Colonic mucosa (tissue), 4 donors: ENCODE results near the gene GABRD. TPM values are rescaled to one million over a fixed set of nuclear protein-coding genes. Genes with fewer than 3 reads are reported as not detected.

Source experiments
- DNase-seq: peaks from one replicate; pipeline ENCODE4 v3.0.0-alpha.2; 2020
- H3K27ac ChIP-seq: fragments of 200-600 bp; one replicate; pipeline ENCODE4 v1.8.0; 2021
- H3K27me3 ChIP-seq: fragments of 200-600 bp; one replicate; pipeline ENCODE4 v1.8.0; 2021
- H3K36me3 ChIP-seq: fragments of 200-600 bp; one replicate; pipeline ENCODE4 v1.8.0; 2021
- H3K4me1 ChIP-seq: fragments of 200-600 bp; one replicate; pipeline ENCODE4 v1.8.0; 2021; ENCODE audit warnings: mild to moderate bottlenecking
- H3K4me3 ChIP-seq: fragments of 200-600 bp; one replicate; pipeline ENCODE4 v1.8.0; 2021
- H3K9ac ChIP-seq, 2 donors: one replicate each; pipeline ENCODE4 v1.7.0; 2013; ENCODE audit warnings: control low read depth in 2 of 2, low read depth in 2 of 2, low read length in 2 of 2
- H3K9me3 ChIP-seq: fragments of 200-600 bp; one replicate; pipeline ENCODE4 v1.8.0; 2021
- intact Hi-C: fragments of 100-400 bp; cut with DNase I; formaldehyde crosslinking; loops from one replicate; pipeline ENCODE4 v1.14.1; 2022
- total RNA-seq, 2 donors: library from RNA; stranded (reverse); fragmentation: NEBNext Ultra II Directional in 1 of 2; extraction: Animal tissue kit (Norgen Biotek cat#: 25700) in 1 of 2; gene quantifications; one replicate each; pipeline ENCODE4 v1.2.1, GENCODE V29; 2021
- TF ChIP-seq, protein P1 (sequence below): fragments of 200-600 bp; IDR thresholded peaks from one replicate; pipeline ENCODE4 v1.8.0; 2022; ENCODE audit warnings: antibody characterized with exemption, mild to moderate bottlenecking
- donor health status: healthy.
- donor health status: DM: no; HTN: no; CAD: no.
- donor health status: DM: no; HTN: no; CAD: no.

Gene GABRD
- total RNA-seq, 2 donors from 2014 or later = 0.15 to 0.21 TPM

DNA sequence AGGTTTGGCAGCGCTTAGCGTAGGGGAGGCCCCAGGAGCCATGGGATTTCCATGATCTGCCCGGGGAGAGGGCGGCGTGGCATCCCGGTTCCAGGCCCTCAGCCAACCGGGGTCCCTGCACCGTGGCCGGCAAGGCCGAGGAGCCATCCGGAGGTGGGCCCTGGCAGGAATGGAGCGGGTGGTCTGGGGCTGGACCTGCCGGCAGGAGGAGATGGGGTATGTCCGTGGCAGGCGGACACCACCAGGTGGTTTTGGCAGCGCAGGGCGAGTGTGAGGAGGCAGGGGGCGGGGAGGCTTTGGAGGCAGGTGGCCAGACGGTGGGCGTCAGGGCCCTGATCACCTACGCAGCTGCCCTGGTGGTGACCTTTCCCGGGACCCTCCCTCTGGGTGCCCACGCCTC is 41.4 kb downstream of the GABRD start:
- H3K4me3 ChIP-seq = no peak overlapping the region
- no peak for DNase-seq
- TF ChIP-seq, protein P1, sequence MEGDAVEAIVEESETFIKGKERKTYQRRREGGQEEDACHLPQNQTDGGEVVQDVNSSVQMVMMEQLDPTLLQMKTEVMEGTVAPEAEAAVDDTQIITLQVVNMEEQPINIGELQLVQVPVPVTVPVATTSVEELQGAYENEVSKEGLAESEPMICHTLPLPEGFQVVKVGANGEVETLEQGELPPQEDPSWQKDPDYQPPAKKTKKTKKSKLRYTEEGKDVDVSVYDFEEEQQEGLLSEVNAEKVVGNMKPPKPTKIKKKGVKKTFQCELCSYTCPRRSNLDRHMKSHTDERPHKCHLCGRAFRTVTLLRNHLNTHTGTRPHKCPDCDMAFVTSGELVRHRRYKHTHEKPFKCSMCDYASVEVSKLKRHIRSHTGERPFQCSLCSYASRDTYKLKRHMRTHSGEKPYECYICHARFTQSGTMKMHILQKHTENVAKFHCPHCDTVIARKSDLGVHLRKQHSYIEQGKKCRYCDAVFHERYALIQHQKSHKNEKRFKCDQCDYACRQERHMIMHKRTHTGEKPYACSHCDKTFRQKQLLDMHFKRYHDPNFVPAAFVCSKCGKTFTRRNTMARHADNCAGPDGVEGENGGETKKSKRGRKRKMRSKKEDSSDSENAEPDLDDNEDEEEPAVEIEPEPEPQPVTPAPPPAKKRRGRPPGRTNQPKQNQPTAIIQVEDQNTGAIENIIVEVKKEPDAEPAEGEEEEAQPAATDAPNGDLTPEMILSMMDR = no peak
- no peak overlapping the region for H3K9ac ChIP-seq
- intact Hi-C loops = no loop called here
- H3K27me3 ChIP-seq = no peaks in the 10 kb centered on the region
- no peaks in the 10 kb centered on the region for H3K9me3 ChIP-seq
- no peaks in the 10 kb centered on the region for H3K36me3 ChIP-seq
- no peak overlapping the region for H3K27ac ChIP-seq
- no peaks in the 10 kb centered on the region for H3K4me1 ChIP-seq

DNA sequence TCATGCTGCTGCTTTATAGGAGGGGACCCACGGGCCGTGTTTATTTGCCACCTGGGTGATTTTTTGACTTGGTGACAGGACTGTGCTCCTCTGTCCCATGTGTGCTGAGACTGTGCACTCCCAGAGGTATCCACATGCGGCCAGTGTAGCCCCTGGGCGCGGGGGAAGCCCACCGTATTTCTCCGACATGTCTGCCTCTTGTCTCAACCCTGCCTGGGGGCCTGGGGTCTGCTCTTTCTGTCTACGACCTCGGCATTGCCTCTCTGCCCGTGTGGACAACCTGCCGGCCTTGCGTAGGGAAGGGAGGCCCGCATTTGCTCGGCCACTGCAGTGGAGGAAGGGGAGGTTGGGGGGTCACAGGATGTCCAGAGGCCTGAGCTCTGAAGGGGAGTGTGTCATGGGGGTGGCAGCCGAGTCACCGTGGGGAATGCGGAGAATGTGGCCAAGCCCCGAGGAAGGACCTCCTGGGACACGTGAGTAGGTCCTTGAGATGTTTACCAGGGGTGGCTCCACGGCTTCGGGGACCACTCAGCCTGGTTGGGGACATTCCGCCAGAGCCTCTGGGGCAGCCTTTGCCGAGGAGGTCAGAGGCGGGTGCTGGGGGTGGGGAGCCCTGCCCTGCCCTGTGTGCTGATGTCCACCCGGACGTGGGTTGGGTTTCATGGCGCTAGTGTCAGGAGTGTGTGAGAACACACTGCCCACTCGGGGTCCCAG is 42.1 kb downstream of the GABRD start:
- Histone ChIP-seq H3K36me3 (no peaks in the 10 kb centered on the region), H3K27me3 (no peaks in the 10 kb centered on the region), H3K9ac (no peak overlapping the region), H3K4me1 (no peaks in the 10 kb centered on the region), H3K4me3 (no peak overlapping the region), H3K27ac (no peak overlapping the region), H3K9me3 (no peaks in the 10 kb centered on the region)
- TF ChIP-seq, protein P1 = no peak
- intact Hi-C loops = no loop called here
- DNase-seq = no peak

DNA sequence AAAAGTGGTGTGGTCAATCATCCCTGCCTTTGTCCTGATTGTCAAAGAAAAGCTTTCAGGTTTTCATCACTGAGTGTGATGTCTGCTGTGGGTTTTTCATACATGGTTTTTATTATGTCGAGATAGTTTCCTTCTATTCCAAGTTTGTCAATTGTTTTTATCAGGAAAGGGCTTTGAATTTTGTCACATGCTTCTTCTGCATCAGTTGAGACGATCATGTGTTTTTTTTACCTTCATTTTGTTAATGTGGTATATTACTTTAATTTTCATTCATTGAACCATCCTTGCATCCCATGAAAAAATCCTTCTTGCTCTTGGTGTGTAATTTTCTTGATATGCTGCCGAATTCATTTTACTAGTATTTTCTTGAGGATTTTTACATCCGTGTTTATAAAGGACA is 46.6 kb downstream of the GABRD start:
- no peaks in the 10 kb centered on the region for H3K36me3 ChIP-seq

GRCh38 chr1:2067393-2067792 is 48.2 kb downstream of the GABRD start:
- Histone ChIP-seq H3K27me3 (no peaks in the 10 kb centered on the region), H3K9me3 (no peaks in the 10 kb centered on the region), H3K4me1 (no peaks in the 10 kb centered on the region), H3K9ac (no peak overlapping the region), H3K27ac (no peak overlapping the region), H3K36me3 (no peaks in the 10 kb centered on the region), H3K4me3 (no peak overlapping the region)
- intact Hi-C loops = no loop called here
- TF ChIP-seq, protein P1 = no peak
- no peak for DNase-seq

More for the DNA sequence above, 46.6 kb downstream of the GABRD start:
- H3K27me3 ChIP-seq = no peaks in the 10 kb centered on the region
- DNase-seq = no peak
- no peak overlapping the region for H3K27ac ChIP-seq
- intact Hi-C loops = no loop called here
- no peaks in the 10 kb centered on the region for H3K4me1 ChIP-seq
- no peak overlapping the region for H3K9ac ChIP-seq
- no peaks in the 10 kb centered on the region for H3K9me3 ChIP-seq
- TF ChIP-seq, protein P1 = no peak
- no peak overlapping the region for H3K4me3 ChIP-seq

DNA sequence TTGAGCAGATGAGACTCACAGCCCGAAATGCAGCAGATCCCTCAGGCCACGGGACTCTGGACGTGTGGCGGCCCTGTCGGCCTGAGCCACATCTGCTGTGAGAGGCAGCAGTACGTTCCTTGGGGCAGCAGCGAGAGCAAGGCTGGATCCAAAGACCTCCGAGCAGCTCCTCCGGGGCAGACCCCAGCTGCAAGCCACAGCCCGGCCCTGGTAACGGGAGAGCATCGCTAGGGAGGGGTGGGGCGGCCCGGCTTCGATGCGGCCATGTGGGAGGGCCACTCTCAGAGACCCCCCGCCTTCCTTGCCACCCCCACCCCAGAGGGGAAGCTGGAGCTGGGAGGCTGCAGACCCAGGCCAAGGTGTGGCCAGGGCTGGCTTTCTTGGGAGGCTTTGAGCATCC is 48.8 kb downstream of the GABRD start:
- H3K4me1 ChIP-seq = no peaks in the 10 kb centered on the region
- no peak overlapping the region for H3K4me3 ChIP-seq
- no peaks in the 10 kb centered on the region for H3K27me3 ChIP-seq
- H3K9me3 ChIP-seq = no peaks in the 10 kb centered on the region
- no peaks in the 10 kb centered on the region for H3K36me3 ChIP-seq
- TF ChIP-seq, protein P1 = no peak
- DNase-seq = no peak
- H3K27ac ChIP-seq = no peak overlapping the region
- intact Hi-C loops = no loop called here
- no peak overlapping the region for H3K9ac ChIP-seq
